H9 (cell line): Measurements from ENCODE around the gene TMEM253. TPM values are rescaled to one million over a fixed set of nuclear protein-coding genes. Genes with fewer than 3 reads are reported as not detected.

Experiments used
- DNase-seq: peaks from one replicate; pipeline ENCODE4 v3.0.0-alpha.2; 2017
- H2AFZ ChIP-seq: one replicate; pipeline ENCODE4 v1.6.1; 2013; ENCODE audit warnings: mild to moderate bottlenecking, low read length, control low read depth, moderate library complexity
- H2AK5ac ChIP-seq: 2 replicates; pipeline ENCODE4 v1.6.1; 2013; ENCODE audit warnings: low read length, control low read depth, mixed read lengths; ENCODE audit not compliant: insufficient read length
- H2BK120ac ChIP-seq: one replicate; pipeline ENCODE4 v1.6.1; 2013; ENCODE audit warnings: low read depth, mild to moderate bottlenecking, low read length, control low read depth, inconsistent platforms; ENCODE audit not compliant: poor library complexity, severe bottlenecking
- H2BK12ac ChIP-seq: 2 replicates; pipeline ENCODE4 v1.6.1; 2013; ENCODE audit warnings: low read length, control low read depth, mixed read lengths, low read depth; ENCODE audit not compliant: insufficient read length
- H2BK15ac ChIP-seq: 2 replicates; pipeline ENCODE4 v1.6.1; 2013; ENCODE audit warnings: low read depth, low read length, control low read depth
- H2BK20ac ChIP-seq: one replicate; pipeline ENCODE4 v1.6.1; 2013; ENCODE audit warnings: low read depth, mild to moderate bottlenecking, low read length, control low read depth, inconsistent platforms; ENCODE audit not compliant: poor library complexity, severe bottlenecking
- H2BK5ac ChIP-seq: 2 replicates; pipeline ENCODE4 v1.6.1; 2013; ENCODE audit warnings: low read length, control low read depth, mixed read lengths; ENCODE audit not compliant: insufficient read length
- H3K14ac ChIP-seq: 2 replicates; pipeline ENCODE4 v1.6.1; 2013; ENCODE audit warnings: low read length, control low read depth; ENCODE audit not compliant: insufficient read depth
- H3K18ac ChIP-seq: 2 replicates; pipeline ENCODE4 v1.6.1; 2013; ENCODE audit warnings: low read depth, mild to moderate bottlenecking, mixed read lengths, low read length, control low read depth; ENCODE audit not compliant: insufficient read length
- H3K23ac ChIP-seq: 2 replicates; pipeline ENCODE4 v1.6.1; 2013; ENCODE audit warnings: low read length, control low read depth, mixed read lengths, low read depth; ENCODE audit not compliant: insufficient read length
- H3K23me2 ChIP-seq: 2 replicates; pipeline ENCODE4 v1.6.1; 2013; ENCODE audit warnings: low read depth, mild to moderate bottlenecking, mixed read lengths, low read length, control low read depth; ENCODE audit not compliant: insufficient read length, poor library complexity, severe bottlenecking
- H3K27ac ChIP-seq: 2 replicates; pipeline ENCODE4 v1.5.1; 2013; ENCODE audit warnings: low read length, control low read depth, mixed read lengths, low read depth; ENCODE audit not compliant: insufficient read length
- H3K27me3 ChIP-seq: 2 replicates; pipeline ENCODE4 v1.6.1; 2013; ENCODE audit warnings: low read length, control low read depth, inconsistent platforms; ENCODE audit not compliant: insufficient read depth
- H3K4ac ChIP-seq: 2 replicates; pipeline ENCODE4 v1.6.1; 2013; ENCODE audit warnings: low read depth, mild to moderate bottlenecking, control low read depth, inconsistent platforms, low read length, moderate library complexity
- H3K4me1 ChIP-seq: 2 replicates; pipeline ENCODE4 v1.6.1; 2013; ENCODE audit warnings: low read length, control low read depth, inconsistent platforms; ENCODE audit not compliant: insufficient read depth
- H3K4me2 ChIP-seq: 2 replicates; pipeline ENCODE4 v1.6.1; 2013; ENCODE audit warnings: low read length, control low read depth, mixed read lengths; ENCODE audit not compliant: insufficient read length, insufficient read depth
- H3K56ac ChIP-seq: 2 replicates; pipeline ENCODE4 v1.6.1; 2013; ENCODE audit warnings: low read depth, mild to moderate bottlenecking, mixed read lengths, low read length, control low read depth; ENCODE audit not compliant: insufficient read length
- H3K79me1 ChIP-seq: 2 replicates; pipeline ENCODE4 v1.6.1; 2013; ENCODE audit warnings: low read depth, mild to moderate bottlenecking, moderate library complexity, low read length, control low read depth, inconsistent platforms; ENCODE audit not compliant: insufficient read depth, poor library complexity, severe bottlenecking
- H3K79me2 ChIP-seq: 2 replicates; pipeline ENCODE4 v1.6.1; 2013; ENCODE audit warnings: low read length, control low read depth, inconsistent platforms; ENCODE audit not compliant: insufficient read depth
- H3K9ac ChIP-seq: 2 replicates; pipeline ENCODE4 v1.6.1; 2013; ENCODE audit warnings: low read length, control low read depth, mixed read lengths; ENCODE audit not compliant: insufficient read length; ENCODE audit errors: extremely low read depth
- H3K9me3 ChIP-seq: one replicate; pipeline ENCODE4 v1.6.1; 2013; ENCODE audit warnings: low read depth, low read length, inconsistent platforms; ENCODE audit not compliant: control insufficient read depth
- H3T11ph ChIP-seq: one replicate; pipeline ENCODE4 v1.6.1; 2013; ENCODE audit warnings: mild to moderate bottlenecking, low read length, control low read depth, inconsistent platforms
- H4K20me1 ChIP-seq: one replicate; pipeline ENCODE4 v1.6.1; 2013; ENCODE audit not compliant: control insufficient read depth, insufficient read length, insufficient read depth
- H4K5ac ChIP-seq: 2 replicates; pipeline ENCODE4 v1.6.1; 2013; ENCODE audit warnings: low read depth, mild to moderate bottlenecking, mixed read lengths, low read length, control low read depth; ENCODE audit not compliant: insufficient read length
- H4K8ac ChIP-seq: replicated peaks from 2 replicates; pipeline ENCODE4 v1.6.1; 2013; ENCODE audit warnings: low read length, control low read depth, mixed read lengths, low read depth; ENCODE audit not compliant: insufficient read length
- H4K91ac ChIP-seq: 2 replicates; pipeline ENCODE4 v1.6.1; 2013; ENCODE audit warnings: low read depth, mild to moderate bottlenecking, moderate library complexity, mixed read lengths, low read length, control low read depth; ENCODE audit not compliant: insufficient read length
- H3K27ac Mint-ChIP-seq, 3 experiments: 2 replicates in 2 of 3; 3 replicates in 1 of 3; pipeline ENCODE4 v1.8.0; 2020 to 2021; ENCODE audit warnings: mixed read lengths in 3 of 3, mild to moderate bottlenecking in 1 of 3, moderate library complexity in 1 of 3
- H3K27me3 Mint-ChIP-seq: 2 replicates; pipeline ENCODE4 v1.8.0; 2021; ENCODE audit warnings: low read depth, mild to moderate bottlenecking, moderate library complexity, mixed read lengths
- H3K36me3 Mint-ChIP-seq, 3 experiments: 2 replicates in 2 of 3; 3 replicates in 1 of 3; pipeline ENCODE4 v1.8.0; 2020 to 2021; ENCODE audit warnings: low read depth in 3 of 3, mixed read lengths in 3 of 3; ENCODE audit not compliant: insufficient read depth in 1 of 3
- H3K4me1 Mint-ChIP-seq, 2 experiments: 2 replicates each; pipeline ENCODE4 v1.8.0; 2020; ENCODE audit warnings: mixed read lengths in 2 of 2
- H3K4me3 Mint-ChIP-seq, 2 experiments: 2 replicates in 1 of 2; 3 replicates in 1 of 2; pipeline ENCODE4 v1.8.0; 2020 to 2021; ENCODE audit warnings: mild to moderate bottlenecking in 2 of 2, mixed read lengths in 2 of 2, moderate library complexity in 1 of 2
- H3K9me3 Mint-ChIP-seq, 2 experiments: 2 replicates in 1 of 2; 3 replicates in 1 of 2; pipeline ENCODE4 v1.8.0; 2020; ENCODE audit warnings: mild to moderate bottlenecking in 2 of 2, mixed read lengths in 2 of 2, moderate library complexity in 1 of 2
- WGBS: extraction: QIAGEN DNeasy Blood & Tissue Kit; methylation state at CpG from one replicate; pipeline ENCODE4 v1.1.7; 2013; ENCODE audit warnings: missing lambda C conversion rate, low lambda C conversion rate, mixed read lengths; ENCODE audit not compliant: insufficient read length; ENCODE audit errors: extremely low coverage; 5-methylcytosine and 5-hydroxymethylcytosine counted together
- total RNA-seq: library from RNA; stranded (reverse); gene quantifications from 2 replicates; pipeline ENCODE4 v1.2.1, GENCODE V29; 2021
- TF ChIP-seq, protein P1 (sequence below): fragments of 200-600 bp; sonication (generic); conservative IDR thresholded peaks from 3 replicates; pipeline ENCODE4 v1.8.0; 2021; ENCODE audit warnings: antibody characterized with exemption, mild to moderate bottlenecking

The TMEM253 gene
- total RNA-seq, 1 experiment from 2014 or later, result 2.2 TPM

- no peak overlapping the region for H2AK5ac ChIP-seq
- H3K27ac Mint-ChIP-seq, result no peak overlapping the region
- no peak overlapping the region for H3K9ac ChIP-seq
- H3T11ph ChIP-seq, result no peak overlapping the region
- no peak overlapping the region for H3K4me2 ChIP-seq
- H3K18ac ChIP-seq, result no peak overlapping the region
- no peaks in the 10 kb centered on the region for H3K23me2 ChIP-seq
- DNase-seq, result no peak
- no CpG with 5 or more reads among the region's 5 CpGs for WGBS
- no peaks in the 10 kb centered on the region for H3K79me1 ChIP-seq
- H4K91ac ChIP-seq, result no peak overlapping the region
- H3K79me2 ChIP-seq, result no peaks in the 10 kb centered on the region
- H3K36me3 Mint-ChIP-seq, result no peaks in the 10 kb centered on the region
- no peak overlapping the region for H3K23ac ChIP-seq
- no peaks in the 10 kb centered on the region for H3K9me3 Mint-ChIP-seq
- no peaks in the 10 kb centered on the region for H3K27me3 Mint-ChIP-seq
- H3K14ac ChIP-seq, result no peak overlapping the region
- H2BK5ac ChIP-seq, result no peak overlapping the region
- H2AFZ ChIP-seq, result no peak overlapping the region
- no peak overlapping the region for H3K4me3 Mint-ChIP-seq
- no peak overlapping the region for H4K8ac ChIP-seq
- no peak overlapping the region for H3K27ac ChIP-seq
- H2BK12ac ChIP-seq, result no peak overlapping the region
- no peak overlapping the region for H2BK15ac ChIP-seq
- no peaks in the 10 kb centered on the region; the same call in 1 of the 2 replicates for H3K4me1 ChIP-seq
- no peak overlapping the region for H3K4ac ChIP-seq
- no peak overlapping the region for H2BK20ac ChIP-seq
- H4K20me1 ChIP-seq, result no peaks in the 10 kb centered on the region
- no peak overlapping the region for H4K5ac ChIP-seq
- H3K4me1 Mint-ChIP-seq, result peaks cover 11 to 14% of the 10 kb centered on the region in 2 experiments
- H2BK120ac ChIP-seq, result no peak overlapping the region
- no peaks in the 10 kb centered on the region for H3K27me3 ChIP-seq
- H3K56ac ChIP-seq, result no peak overlapping the region
- TF ChIP-seq, protein P1, sequence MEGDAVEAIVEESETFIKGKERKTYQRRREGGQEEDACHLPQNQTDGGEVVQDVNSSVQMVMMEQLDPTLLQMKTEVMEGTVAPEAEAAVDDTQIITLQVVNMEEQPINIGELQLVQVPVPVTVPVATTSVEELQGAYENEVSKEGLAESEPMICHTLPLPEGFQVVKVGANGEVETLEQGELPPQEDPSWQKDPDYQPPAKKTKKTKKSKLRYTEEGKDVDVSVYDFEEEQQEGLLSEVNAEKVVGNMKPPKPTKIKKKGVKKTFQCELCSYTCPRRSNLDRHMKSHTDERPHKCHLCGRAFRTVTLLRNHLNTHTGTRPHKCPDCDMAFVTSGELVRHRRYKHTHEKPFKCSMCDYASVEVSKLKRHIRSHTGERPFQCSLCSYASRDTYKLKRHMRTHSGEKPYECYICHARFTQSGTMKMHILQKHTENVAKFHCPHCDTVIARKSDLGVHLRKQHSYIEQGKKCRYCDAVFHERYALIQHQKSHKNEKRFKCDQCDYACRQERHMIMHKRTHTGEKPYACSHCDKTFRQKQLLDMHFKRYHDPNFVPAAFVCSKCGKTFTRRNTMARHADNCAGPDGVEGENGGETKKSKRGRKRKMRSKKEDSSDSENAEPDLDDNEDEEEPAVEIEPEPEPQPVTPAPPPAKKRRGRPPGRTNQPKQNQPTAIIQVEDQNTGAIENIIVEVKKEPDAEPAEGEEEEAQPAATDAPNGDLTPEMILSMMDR, result no peak
- no peaks in the 10 kb centered on the region for H3K9me3 ChIP-seq
Measured at GRCh38 chr14:21055432-21056117, 45.3 kb upstream of the TMEM253 start.
